ENCODE data around the gene LMTK2.

LMTK2 gene

DNA sequence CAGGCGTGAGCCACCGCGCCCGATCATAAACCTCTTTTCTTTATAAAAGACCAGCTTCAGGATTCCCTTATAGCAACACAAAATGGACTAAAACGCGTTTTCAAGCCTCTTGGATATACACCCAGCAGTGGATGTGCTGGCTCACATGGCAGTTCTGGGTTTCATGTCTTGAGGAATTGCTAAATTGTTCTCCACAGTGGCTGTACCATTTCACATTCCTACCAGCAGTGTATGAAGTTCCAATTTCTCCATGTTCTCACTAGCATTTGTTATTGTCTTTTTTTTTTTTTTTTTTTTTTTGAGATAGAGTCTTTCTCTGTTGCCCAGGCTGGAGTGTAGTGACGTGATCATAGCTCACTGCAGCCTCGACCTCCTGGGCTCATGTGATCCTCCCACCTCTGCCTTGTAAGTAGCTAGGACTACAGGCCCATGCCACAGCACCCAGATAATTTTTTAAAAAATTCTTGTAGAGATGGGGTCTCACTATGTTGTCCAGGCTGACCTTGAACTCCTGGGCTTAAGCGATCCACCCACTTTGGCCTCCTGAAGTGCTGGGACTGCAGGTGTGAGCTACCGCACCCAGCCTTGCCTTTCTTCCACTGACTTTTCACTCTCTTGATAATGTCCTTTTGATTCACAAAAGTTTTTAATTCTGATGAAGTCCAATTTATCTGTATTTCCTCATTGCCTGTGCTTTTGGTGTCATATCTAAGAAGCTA, 127.9 kb downstream of the LMTK2 start:
- DNase-seq (ENCODE audit: low read depth) = no peak

DNA sequence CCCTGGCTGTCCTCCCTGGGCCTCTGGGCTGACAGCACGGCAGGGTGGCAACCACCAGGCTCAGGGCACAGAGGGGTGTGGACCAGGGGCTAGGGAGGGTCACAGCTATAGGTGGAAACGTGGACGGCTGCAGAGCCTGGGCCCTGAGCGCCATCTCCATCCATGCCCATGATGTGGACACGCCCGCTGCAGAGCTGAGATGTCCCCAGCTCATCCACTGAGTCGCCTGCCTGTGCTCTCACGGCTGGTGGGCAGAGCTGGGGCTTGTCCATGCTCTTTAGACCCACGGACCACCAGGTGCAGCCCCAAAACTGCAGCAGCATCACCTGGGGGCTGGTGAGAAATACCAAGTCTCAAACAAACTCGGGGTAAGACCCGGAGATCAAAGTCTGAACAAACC, 129.2 kb downstream of the LMTK2 start:
- DNase-seq (ENCODE audit: low read depth) = no peak

DNA sequence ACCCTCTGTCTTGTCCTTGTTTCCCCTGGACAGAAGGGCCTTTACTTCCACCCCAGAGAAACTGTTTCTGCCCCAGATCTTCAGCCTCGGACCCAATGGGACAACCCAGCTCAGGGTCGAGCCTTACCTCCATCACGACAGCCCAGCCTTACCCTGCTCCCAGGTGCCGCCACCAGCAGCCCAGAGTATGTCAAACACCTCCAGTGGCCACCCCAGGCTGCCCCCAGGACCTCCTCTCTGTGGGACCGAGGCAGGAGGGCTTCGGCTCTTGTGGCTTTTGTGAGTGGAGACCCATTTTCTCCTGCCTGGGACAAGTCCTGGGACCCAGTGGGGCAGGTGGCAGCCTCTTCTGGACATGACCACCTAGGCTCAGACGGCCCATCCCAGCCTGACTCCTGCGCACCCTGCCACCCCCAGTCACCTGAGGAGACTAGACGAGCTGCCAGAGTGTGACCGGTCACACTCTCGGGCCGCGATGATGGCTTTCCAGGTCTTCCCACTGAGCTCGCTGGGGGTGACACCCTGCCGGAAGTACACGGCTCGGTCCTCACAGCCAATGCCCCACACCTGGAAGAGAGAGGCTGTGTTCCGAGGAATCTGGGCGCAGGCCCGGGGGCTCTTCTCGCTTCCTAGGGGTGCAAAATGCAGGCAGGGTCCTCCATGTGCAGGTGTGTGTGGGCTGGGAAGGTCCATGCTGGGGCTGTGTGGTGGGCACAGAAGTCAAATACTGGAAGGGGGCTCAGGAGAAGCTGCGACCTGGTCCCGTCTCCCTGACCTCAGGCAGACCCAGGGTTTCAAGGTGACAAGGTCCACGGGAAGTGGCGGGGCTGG, 129.9 kb downstream of the LMTK2 start:
- no peak for DNase-seq (ENCODE audit: low read depth)

DNA sequence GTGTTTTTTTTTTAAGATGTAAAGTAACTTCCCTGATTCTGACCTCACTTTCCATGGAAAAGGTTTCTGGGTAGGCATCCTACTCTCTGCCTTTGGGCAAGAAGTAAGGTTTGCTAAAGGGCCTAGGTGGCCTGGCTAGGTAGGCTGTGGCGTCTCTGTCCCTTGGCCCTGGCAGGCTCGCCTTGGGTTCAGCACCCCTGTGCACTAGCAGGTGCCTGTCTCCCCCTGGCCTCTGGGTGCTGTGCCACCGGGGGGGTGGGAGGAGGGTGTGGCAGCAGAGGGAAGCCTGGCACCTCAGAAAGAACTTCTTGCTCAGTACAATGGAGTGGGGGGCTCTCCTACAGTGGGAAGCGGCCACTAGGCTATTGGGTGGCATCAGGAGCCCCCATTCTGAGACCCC, 131.4 kb downstream of the LMTK2 start:
- no peak for DNase-seq (ENCODE audit: low read depth)

DNA sequence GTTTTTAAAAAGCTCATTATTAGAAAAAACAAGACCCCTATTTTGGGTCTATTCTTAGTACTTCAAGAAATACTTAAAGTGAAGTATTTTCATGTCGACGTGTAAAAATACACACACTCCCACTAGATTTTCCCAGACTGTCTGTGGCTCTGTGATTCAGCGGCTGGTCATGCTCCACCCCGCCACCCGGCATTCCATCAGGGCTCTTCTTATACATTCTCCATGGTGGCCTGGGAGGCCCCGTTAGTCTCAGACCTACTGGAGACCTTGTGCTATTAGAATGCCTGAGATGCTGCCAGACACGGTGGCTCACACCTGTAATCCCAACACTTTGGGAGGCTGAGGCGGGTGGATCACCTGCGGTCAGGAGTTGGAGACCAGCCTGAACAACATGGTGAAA, 132.3 kb downstream of the LMTK2 start:
- no peak for DNase-seq (ENCODE audit: low read depth)

DNA sequence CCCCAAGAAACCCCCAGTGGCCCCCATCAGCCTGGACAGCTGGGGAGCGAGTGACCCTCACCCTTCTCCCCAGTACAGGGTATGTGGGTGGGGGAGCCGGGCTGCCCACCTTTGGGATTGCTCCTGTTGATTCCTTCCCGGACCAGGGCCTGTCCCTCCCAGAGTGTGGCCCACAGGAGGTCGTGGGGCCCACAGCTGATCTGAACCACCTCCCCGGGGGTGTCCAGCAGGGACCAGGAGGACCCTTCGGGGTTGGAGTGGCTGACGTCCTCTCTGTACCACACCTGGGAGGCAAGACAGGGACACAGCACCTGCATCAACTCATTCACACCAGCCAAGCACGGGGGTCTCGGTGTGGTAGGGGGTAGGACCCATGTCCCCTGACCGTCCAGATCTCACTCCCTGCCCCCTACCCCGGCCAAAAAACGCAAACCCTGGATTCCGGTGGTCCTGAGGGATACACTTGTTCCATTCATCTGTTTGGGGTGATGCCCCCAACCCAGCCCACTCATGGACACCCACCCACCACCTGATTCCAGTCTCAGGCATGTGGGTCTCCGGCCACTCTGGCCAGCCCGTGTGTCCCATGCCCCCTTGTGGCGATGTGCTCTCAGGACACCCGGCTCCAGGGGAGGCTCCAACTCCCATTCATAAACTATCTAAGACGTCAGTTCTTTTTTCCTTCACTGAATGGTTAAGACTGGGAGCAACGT, 134.5 kb downstream of the LMTK2 start:
- DNase-seq (ENCODE audit: low read depth) = no peak

GRCh38 chr7:98241674-98242241, 135.1 kb downstream of the LMTK2 start:
- DNase-seq (ENCODE audit: low read depth) = no peak

GRCh38 chr7:98242342-98242741, 135.7 kb downstream of the LMTK2 start:
- no peak for DNase-seq (ENCODE audit: low read depth)

DNA sequence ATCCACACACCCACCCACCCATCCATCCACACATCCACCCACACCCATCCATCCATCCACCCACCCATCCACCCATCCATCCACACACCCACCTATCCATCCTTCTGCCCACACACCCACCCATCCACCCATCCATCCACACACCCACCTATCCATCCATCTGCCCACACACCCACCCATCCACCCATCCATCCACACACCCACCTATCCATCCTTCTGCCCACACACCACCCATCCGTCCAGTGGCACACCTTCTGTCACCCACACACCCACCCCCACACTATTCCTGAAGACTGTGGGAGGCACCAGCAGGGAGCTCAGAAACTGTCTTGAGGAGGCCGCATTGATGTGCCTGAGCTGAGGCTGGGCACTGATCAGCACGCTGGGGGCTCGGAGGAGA, 136.3 kb downstream of the LMTK2 start:
- no peak for DNase-seq (ENCODE audit: low read depth)

GRCh38 chr7:98244871-98245270, 138.2 kb downstream of the LMTK2 start:
- no peak for DNase-seq (ENCODE audit: low read depth)

- no peak for DNase-seq (ENCODE audit: low read depth)
Observed at GRCh38 chr7:98248156-98248555, 141.5 kb downstream of the LMTK2 start.

DNA sequence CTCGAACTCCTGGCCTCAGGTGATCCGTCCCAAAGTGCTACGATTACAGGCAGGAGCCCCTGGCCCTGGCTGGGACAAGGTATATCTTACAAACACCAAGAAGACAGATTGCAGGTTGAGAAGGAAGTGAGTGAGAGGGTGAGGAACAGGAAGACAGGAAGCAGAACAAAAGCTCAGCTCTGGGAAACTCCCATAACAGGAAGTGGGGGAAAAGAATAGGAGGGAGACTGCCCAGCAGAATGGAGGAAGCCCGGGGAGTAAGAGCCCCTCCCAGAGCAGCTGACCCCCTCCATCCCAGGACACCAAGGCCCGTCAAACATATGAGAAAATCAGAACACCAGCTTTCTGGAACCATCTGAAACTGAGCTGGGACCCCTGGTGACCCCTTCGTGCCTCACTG, 142.4 kb downstream of the LMTK2 start:
- no peak for DNase-seq (ENCODE audit: low read depth)

DNA sequence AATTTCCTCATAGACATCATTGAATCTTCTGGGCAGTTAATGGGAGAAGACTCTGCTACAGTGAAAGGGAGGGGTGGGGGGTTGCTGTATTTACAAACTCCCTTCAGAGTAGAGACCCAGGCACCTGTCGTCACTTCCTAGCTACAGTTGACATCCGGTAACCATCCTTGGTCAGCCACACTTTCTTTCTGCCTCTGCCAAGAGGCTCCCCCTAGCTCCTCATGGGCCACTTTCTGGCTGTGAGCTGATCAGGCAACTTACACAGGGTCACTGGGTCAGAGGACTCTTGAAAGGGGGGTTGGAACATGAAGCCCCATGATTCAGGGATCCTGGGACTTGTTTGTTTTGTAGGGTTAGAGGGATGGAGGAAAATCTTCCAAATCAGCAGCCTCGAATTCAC, 144.1 kb downstream of the LMTK2 start:
- DNase-seq (ENCODE audit: low read depth) = no peak

DNA sequence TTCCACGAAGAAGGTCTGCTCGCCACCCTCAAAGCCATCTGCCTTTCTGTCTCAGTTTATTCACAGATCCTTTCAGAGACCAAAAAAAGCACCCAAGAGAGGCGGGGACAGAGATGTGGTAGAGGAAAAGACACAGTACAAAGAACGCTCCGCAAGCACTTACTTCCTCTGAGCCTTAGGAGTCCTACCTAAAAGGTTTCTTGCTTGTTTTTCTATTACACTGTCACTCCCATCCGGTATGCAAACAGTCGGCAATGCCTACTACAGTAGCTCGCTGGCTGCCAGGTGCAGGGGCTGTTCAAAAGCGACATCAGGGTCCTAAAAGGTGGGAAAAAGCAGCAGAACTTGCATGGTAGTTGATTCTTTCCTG, 144.6 kb downstream of the LMTK2 start:
- no peak for DNase-seq (ENCODE audit: low read depth)

- DNase-seq (ENCODE audit: low read depth) = peak; percentile 73
Observed at GRCh38 chr7:98251601-98252424, 145.2 kb downstream of the LMTK2 start, which contains the start of gene TECPR1. Gene TECPR1, minus strand, starts transcription at chr7:98252232. Its CDS starts 6,086 bp downstream, at chr7:98246146.

GRCh38 chr7:98252425-98253054, 145.9 kb downstream of the LMTK2 start:
- DNase-seq (ENCODE audit: low read depth) = no peak

DNA sequence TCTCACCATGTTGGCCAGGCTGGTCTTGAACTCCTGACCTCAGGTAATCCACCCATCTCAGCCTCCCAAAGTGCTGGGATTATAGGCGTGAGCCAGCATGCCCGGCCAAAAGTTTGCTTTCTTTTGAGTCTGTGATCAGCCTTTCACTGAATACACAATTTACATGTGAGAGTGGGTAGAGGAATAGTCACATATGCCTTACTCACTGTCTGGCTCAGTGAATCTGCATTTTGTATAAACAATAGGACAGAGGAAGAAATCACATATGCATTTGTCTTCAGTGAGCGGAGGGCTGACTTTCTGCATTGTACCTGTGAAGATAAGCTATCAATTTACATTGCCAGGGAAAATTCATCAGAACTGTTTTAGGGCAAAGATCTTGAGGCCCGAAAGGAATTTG, 147.9 kb downstream of the LMTK2 start:
- DNase-seq (ENCODE audit: low read depth) = no peak

DNA sequence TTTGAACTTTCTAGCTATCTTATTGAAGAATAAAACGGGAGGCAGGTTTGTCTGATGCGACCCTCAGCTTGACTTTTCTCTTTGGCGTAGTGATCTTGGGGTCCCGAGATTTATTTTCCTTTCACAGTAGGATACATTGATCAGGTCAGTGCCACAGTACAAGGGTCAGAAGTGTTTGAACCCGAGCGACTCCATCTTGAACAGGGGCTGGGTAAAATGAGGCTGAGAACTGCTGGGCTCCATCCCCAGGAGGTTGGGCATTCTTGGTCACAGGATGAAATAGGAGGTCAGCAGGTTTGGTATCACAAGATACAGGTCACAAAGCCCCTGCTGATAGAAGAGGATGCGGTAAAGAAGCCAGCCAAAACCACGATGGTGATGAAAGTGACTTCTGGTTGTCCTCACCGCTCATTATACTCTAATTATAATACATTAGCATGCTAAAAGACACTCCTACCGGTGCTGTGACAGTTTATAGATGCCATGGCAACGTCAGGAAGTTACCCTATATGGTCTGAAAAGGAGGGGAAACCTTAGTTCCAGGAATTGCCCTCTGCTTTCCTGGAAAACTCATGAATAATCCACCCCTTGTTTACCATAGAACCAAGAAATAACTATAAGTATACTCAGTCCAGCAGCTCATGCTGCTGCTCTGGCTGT, 148.4 kb downstream of the LMTK2 start:
- DNase-seq (ENCODE audit: low read depth) = no peak

DNA sequence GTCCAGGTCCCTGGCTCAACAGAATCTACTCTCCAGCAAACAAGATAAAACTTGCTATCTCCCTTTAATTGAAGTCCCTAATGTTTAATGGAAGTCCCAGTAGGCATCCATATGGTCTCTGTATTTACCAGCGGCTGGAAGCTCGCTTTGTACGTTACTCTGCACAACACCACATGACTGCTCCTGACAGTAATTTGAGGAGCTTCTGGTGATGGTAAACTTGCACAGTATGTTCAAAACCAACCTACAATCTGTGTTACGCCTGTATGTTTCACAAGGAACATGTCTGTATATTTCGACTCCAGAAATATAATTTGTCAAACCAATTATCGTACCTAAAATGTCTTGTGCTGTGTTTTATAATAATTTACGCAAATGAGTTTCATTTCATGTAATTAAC, 149.8 kb downstream of the LMTK2 start:
- no peak for DNase-seq (ENCODE audit: low read depth)

DNA sequence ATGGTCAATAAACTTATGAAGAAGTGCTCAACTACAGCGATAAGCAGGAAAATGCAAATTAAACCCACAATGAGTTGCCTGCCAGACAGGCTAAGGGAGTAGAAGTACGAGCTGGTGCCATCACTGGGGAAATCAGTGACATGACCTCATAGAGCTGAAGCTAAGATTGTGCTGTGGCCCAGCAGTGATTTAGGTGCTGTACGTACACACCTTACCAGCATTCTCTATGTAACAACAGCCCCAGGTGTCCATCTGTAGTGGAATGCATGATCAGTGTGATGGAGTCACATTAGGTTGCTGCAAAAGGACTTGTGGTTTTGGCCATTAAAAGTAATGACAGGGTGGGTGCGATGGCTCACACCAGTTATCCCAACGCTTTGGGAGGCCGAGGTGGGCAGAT, 151.0 kb downstream of the LMTK2 start:
- DNase-seq (ENCODE audit: low read depth) = no peak
